Measurements from ENCODE around the gene CPT1A. TPM values are rescaled to one million over a fixed set of nuclear protein-coding genes. Genes with fewer than 3 reads are reported as not detected.

Gene CPT1A
- total RNA-seq, 2 experiments from 2014 or later: 50.2 to 51.1 TPM

GRCh38 chr11:68835749-68836148, 6.0 kb downstream of the CPT1A start:
- CTCF ChIA-PET: no interaction called here
- Mint-ChIP-seq H3K4me3 (no peak overlapping the region), H3K27me3 (no peaks in the 10 kb centered on the region), H3K9me3 (no peaks in the 10 kb centered on the region), H3K36me3 (ENCODE audit: low read depth) (peaks cover 6% of the 10 kb centered on the region), H3K4me1 (peaks cover 41% of the 10 kb centered on the region), H3K27ac (no peak overlapping the region)
- POLR2A ChIA-PET: no interaction called here
- no peak for DNase-seq

GRCh38 chr11:68835328-68835727, 6.4 kb downstream of the CPT1A start:
- DNase-seq: no peak
- Mint-ChIP-seq H3K27me3 (no peaks in the 10 kb centered on the region), H3K4me3 (no peak overlapping the region), H3K4me1 (peaks cover 40% of the 10 kb centered on the region), H3K36me3 (ENCODE audit: low read depth) (peaks cover 10% of the 10 kb centered on the region), H3K27ac (no peak overlapping the region), H3K9me3 (no peaks in the 10 kb centered on the region)
- CTCF ChIA-PET: no interaction called here
- POLR2A ChIA-PET: no interaction called here

- Mint-ChIP-seq H3K27me3 (no peaks in the 10 kb centered on the region), H3K27ac (no peak overlapping the region), H3K36me3 (ENCODE audit: low read depth) (peaks cover 7% of the 10 kb centered on the region), H3K4me3 (no peak overlapping the region), H3K9me3 (no peaks in the 10 kb centered on the region), H3K4me1 (peaks cover 20% of the 10 kb centered on the region)
- ChIA-PET POLR2A (interaction anchor here (1.5 kb wide), 1 partner anchor 10 kb away, joined by 4 read pairs; the partner anchor contains the start of gene CPT1A), CTCF (no interaction called here)
- no peak for DNase-seq
Observed at GRCh38 chr11:68832476-68833181, 9.1 kb downstream of the CPT1A start.

- ChIA-PET CTCF (no interaction called here), POLR2A (no interaction called here)
- Mint-ChIP-seq H3K4me1 (peaks cover 15% of the 10 kb centered on the region), H3K27me3 (no peaks in the 10 kb centered on the region), H3K9me3 (no peaks in the 10 kb centered on the region), H3K36me3 (ENCODE audit: low read depth) (peaks cover 4% of the 10 kb centered on the region), H3K4me3 (no peak overlapping the region), H3K27ac (no peak overlapping the region)
- no peak for DNase-seq
Observed at GRCh38 chr11:68831124-68831523, 10.6 kb downstream of the CPT1A start.

GRCh38 chr11:68829581-68829980, 12.1 kb downstream of the CPT1A start:
- H3K4me1 Mint-ChIP-seq: peaks cover 17% of the 10 kb centered on the region
- no peak overlapping the region for H3K27ac Mint-ChIP-seq
- H3K36me3 Mint-ChIP-seq (ENCODE audit: low read depth): peaks cover 4% of the 10 kb centered on the region
- no peaks in the 10 kb centered on the region for H3K27me3 Mint-ChIP-seq
- H3K4me3 Mint-ChIP-seq: no peak overlapping the region
- no peak for DNase-seq
- no peaks in the 10 kb centered on the region for H3K9me3 Mint-ChIP-seq
- ChIA-PET CTCF (no interaction called here), POLR2A (interaction anchor here (1.0 kb wide), 1 partner anchor 9 kb away, joined by 3 read pairs; no protein-coding TSS in a partner anchor)

- ChIA-PET CTCF (no interaction called here), POLR2A (no interaction called here)
- peaks cover 17% of the 10 kb centered on the region for H3K4me1 Mint-ChIP-seq
- H3K9me3 Mint-ChIP-seq: no peaks in the 10 kb centered on the region
- DNase-seq: no peak
- no peaks in the 10 kb centered on the region for H3K27me3 Mint-ChIP-seq
- no peak overlapping the region for H3K27ac Mint-ChIP-seq
- peaks cover 4% of the 10 kb centered on the region for H3K36me3 Mint-ChIP-seq (ENCODE audit: low read depth)
- H3K4me3 Mint-ChIP-seq: no peak overlapping the region
Observed at GRCh38 chr11:68828957-68829356, 12.8 kb downstream of the CPT1A start.

- H3K36me3 Mint-ChIP-seq (ENCODE audit: low read depth): peaks cover 4% of the 10 kb centered on the region
- H3K4me3 Mint-ChIP-seq: no peak overlapping the region
- no peaks in the 10 kb centered on the region for H3K27me3 Mint-ChIP-seq
- DNase-seq: no peak
- H3K4me1 Mint-ChIP-seq: peaks cover 17% of the 10 kb centered on the region
- peak overlapping the region; percentile 21 for H3K27ac Mint-ChIP-seq
- CTCF ChIA-PET: interaction anchor here (1.0 kb wide), 1 partner anchor 10 kb away, joined by 3 read pairs; no protein-coding TSS in a partner anchor
- POLR2A ChIA-PET: interaction anchor here (1.0 kb wide), 1 partner anchor 8 kb away, joined by 3 read pairs; no protein-coding TSS in a partner anchor
- no peaks in the 10 kb centered on the region for H3K9me3 Mint-ChIP-seq
Observed at GRCh38 chr11:68828155-68828931, 13.4 kb downstream of the CPT1A start.

GRCh38 chr11:68827733-68828132, 14.0 kb downstream of the CPT1A start:
- Mint-ChIP-seq H3K36me3 (ENCODE audit: low read depth) (peaks cover 5% of the 10 kb centered on the region), H3K27ac (no peak overlapping the region), H3K4me1 (peaks cover 17% of the 10 kb centered on the region), H3K4me3 (no peak overlapping the region), H3K9me3 (no peaks in the 10 kb centered on the region), H3K27me3 (no peaks in the 10 kb centered on the region)
- ChIA-PET CTCF (interaction anchor here (1.0 kb wide), 1 partner anchor 11 kb away, joined by 3 read pairs; no protein-coding TSS in a partner anchor), POLR2A (interaction anchor here (1.0 kb wide), 1 partner anchor 9 kb away, joined by 3 read pairs; no protein-coding TSS in a partner anchor)
- no peak for DNase-seq

GRCh38 chr11:68826726-68827125, 15.0 kb downstream of the CPT1A start:
- H3K4me3 Mint-ChIP-seq: no peak overlapping the region
- no peaks in the 10 kb centered on the region for H3K9me3 Mint-ChIP-seq
- CTCF ChIA-PET: interaction anchor here (0.6 kb wide), 1 partner anchor 72 kb away, joined by 3 read pairs; no protein-coding TSS in a partner anchor
- H3K27me3 Mint-ChIP-seq: no peaks in the 10 kb centered on the region
- DNase-seq: no peak
- H3K36me3 Mint-ChIP-seq (ENCODE audit: low read depth): peaks cover 7% of the 10 kb centered on the region
- POLR2A ChIA-PET: no interaction called here
- H3K4me1 Mint-ChIP-seq: peaks cover 17% of the 10 kb centered on the region
- no peak overlapping the region for H3K27ac Mint-ChIP-seq

- Mint-ChIP-seq H3K9me3 (no peaks in the 10 kb centered on the region), H3K36me3 (ENCODE audit: low read depth) (peaks cover 5% of the 10 kb centered on the region), H3K4me3 (no peak overlapping the region), H3K27ac (no peak overlapping the region), H3K4me1 (peaks cover 17% of the 10 kb centered on the region), H3K27me3 (no peaks in the 10 kb centered on the region)
- peak; percentile 42 for DNase-seq
- CTCF ChIA-PET: no interaction called here
- POLR2A ChIA-PET: interaction anchor here (1.1 kb wide), 1 partner anchor 13 kb away, joined by 3 read pairs; no protein-coding TSS in a partner anchor
Observed at GRCh38 chr11:68825571-68825970, 16.1 kb downstream of the CPT1A start.

GRCh38 chr11:68822546-68822945, 19.2 kb downstream of the CPT1A start:
- Mint-ChIP-seq H3K4me3 (no peak overlapping the region), H3K4me1 (peaks cover 17% of the 10 kb centered on the region), H3K27me3 (no peaks in the 10 kb centered on the region), H3K27ac (no peak overlapping the region), H3K9me3 (no peaks in the 10 kb centered on the region), H3K36me3 (ENCODE audit: low read depth) (peaks cover 3% of the 10 kb centered on the region)
- POLR2A ChIA-PET: no interaction called here
- CTCF ChIA-PET: no interaction called here
- DNase-seq: no peak

- ChIA-PET CTCF (no interaction called here), POLR2A (no interaction called here)
- Mint-ChIP-seq H3K36me3 (ENCODE audit: low read depth) (peaks cover 3% of the 10 kb centered on the region), H3K27me3 (no peaks in the 10 kb centered on the region), H3K27ac (no peak overlapping the region), H3K4me3 (no peak overlapping the region), H3K9me3 (no peaks in the 10 kb centered on the region), H3K4me1 (peaks cover 25% of the 10 kb centered on the region)
- no peak for DNase-seq
Observed at GRCh38 chr11:68821670-68822069, 20.0 kb downstream of the CPT1A start.

GRCh38 chr11:68819362-68819761, 22.4 kb downstream of the CPT1A start:
- ChIA-PET CTCF (interaction anchor here (1.4 kb wide), 1 partner anchor 11 kb away, joined by 3 read pairs; no protein-coding TSS in a partner anchor), POLR2A (no interaction called here)
- Mint-ChIP-seq H3K4me1 (peaks cover 18% of the 10 kb centered on the region), H3K9me3 (no peaks in the 10 kb centered on the region), H3K27ac (peak overlapping the region; percentile 26), H3K27me3 (no peaks in the 10 kb centered on the region), H3K4me3 (no peak overlapping the region), H3K36me3 (ENCODE audit: low read depth) (peaks cover 12% of the 10 kb centered on the region)
- no peak for DNase-seq

All from activated CD4-positive, alpha-beta memory T cell treated with anti-CD3 and anti-CD28 coated beads, Interleukin-2, amount 10 ng/mL, durations not matched to agents 7 days and 5 days (primary cell).